ENCODE results near the gene KRIT1.

- TF ChIP-seq FOXM1 (IDR thresholded peaks at IDR 0.05; ENCODE audit: borderline replicate concordance, low read depth) (no peak), REST (IDR thresholded peaks at IDR 0.05; ENCODE audit: low read depth) (no peak), EGR1 (IDR thresholded peaks at IDR 0.05) (no peak)
Observed at GRCh38 chr7:92161271-92161670, 84.4 kb downstream of the KRIT1 start.
